CD4-positive, alpha-beta T cell treated with Interleukin-6 for 4 hours (primary cell): ENCODE measurements around the gene ADORA2B.
"Not testable (repeated sequence)": the region's sequence is repeated elsewhere in the genome, so short reads cannot be mapped to it uniquely, and the experiment has no call there.

Experiments
- DNase-seq: peaks from one replicate; pipeline ENCODE4 v3.0.0-alpha.2; 2020; ENCODE audit warnings: mixed read lengths

ADORA2B gene

GRCh38 chr17:15926039-15926740, 18.7 kb upstream of the ADORA2B start:
- DNase-seq = no peak

GRCh38 chr17:15928286-15928785, 16.6 kb upstream of the ADORA2B start:
- DNase-seq = no peak

- DNase-seq = no peak
These were observed 15.0 kb upstream of the ADORA2B start for GRCh38 chr17:15929941-15930340.

GRCh38 chr17:15930426-15930825, 14.5 kb upstream of the ADORA2B start:
- no peak for DNase-seq

GRCh38 chr17:15931394-15931793, 13.5 kb upstream of the ADORA2B start:
- DNase-seq = no peak

- no peak for DNase-seq
These were observed 10.1 kb upstream of the ADORA2B start for GRCh38 chr17:15934866-15935265.

- DNase-seq = no peak
These were observed 9.0 kb upstream of the ADORA2B start for GRCh38 chr17:15935891-15936290.

- not testable (repeated sequence) for DNase-seq
These were observed 8.4 kb upstream of the ADORA2B start for GRCh38 chr17:15936481-15936880.

GRCh38 chr17:15941781-15942180, 3.1 kb upstream of the ADORA2B start:
- no peak for DNase-seq

- DNase-seq = no peak
These were observed 2.6 kb upstream of the ADORA2B start for GRCh38 chr17:15942207-15942833.

- no peak for DNase-seq
These were observed 765 bp upstream of the ADORA2B start for GRCh38 chr17:15943971-15944758.

- DNase-seq = peak; percentile 13
These were observed 729 bp downstream of the ADORA2B start for GRCh38 chr17:15945527-15946191.

- no peak for DNase-seq
These were observed 1.7 kb downstream of the ADORA2B start for GRCh38 chr17:15946611-15947120.

- DNase-seq = no peak
These were observed 2.3 kb downstream of the ADORA2B start for GRCh38 chr17:15947271-15947670.

GRCh38 chr17:15947976-15948752, 3.2 kb downstream of the ADORA2B start:
- DNase-seq = no peak

GRCh38 chr17:15951368-15952047, 6.6 kb downstream of the ADORA2B start:
- no peak for DNase-seq

GRCh38 chr17:15952048-15952532, 7.2 kb downstream of the ADORA2B start:
- no peak for DNase-seq

GRCh38 chr17:15952916-15953790, 8.2 kb downstream of the ADORA2B start:
- no peak for DNase-seq

GRCh38 chr17:15954222-15954621, 9.3 kb downstream of the ADORA2B start:
- no peak for DNase-seq
